AG08396 (cell line): ENCODE data around the gene MCM3AP.

Source experiments
- DNase-seq: peaks from one replicate; pipeline ENCODE4 v3.0.0; 2012; ENCODE audit warnings: low spot score, mixed read lengths

The MCM3AP gene

DNA sequence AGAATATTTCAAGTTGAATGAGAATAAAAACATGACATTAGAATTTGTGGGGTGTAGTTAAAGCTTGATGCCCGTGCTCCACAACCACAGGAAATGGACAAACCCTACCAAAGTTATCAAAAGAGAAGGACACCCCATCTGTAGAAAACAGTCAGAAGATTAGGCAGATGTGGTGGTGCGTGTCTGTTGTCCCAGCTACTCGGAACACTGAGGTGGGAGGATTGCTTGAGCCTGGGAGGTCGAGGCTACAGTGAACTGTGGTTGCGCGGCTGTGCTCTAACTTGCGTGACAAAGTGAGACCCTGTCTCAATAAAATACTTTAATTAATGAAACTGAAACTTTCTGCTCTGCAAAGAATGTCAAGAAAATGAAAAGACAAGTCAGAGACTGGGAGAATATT is 99.7 kb downstream of the MCM3AP start:
- DNase-seq, result no peak
